PFSK-1 (cell line): ENCODE data around the gene KLHL3.

Experiments
- POLR2AphosphoS5 ChIP-seq: IDR thresholded peaks from 2 replicates; pipeline ENCODE4 v1.6.1; 2012; ENCODE audit warnings: low read depth, mild to moderate bottlenecking, control low read depth, low read length, moderate library complexity
- REST ChIP-seq, 2 experiments: IDR thresholded peaks; 2 replicates each; pipeline versions ENCODE4 v1.6.1 to v1.8.0; 2011 to 2012; ENCODE audit warnings: low read depth in 2 of 2, low read length in 2 of 2, control low read depth in 1 of 2, inconsistent platforms in 1 of 2, mild to moderate bottlenecking in 1 of 2, moderate library complexity in 1 of 2; ENCODE audit not compliant: insufficient read depth in 1 of 2
- SIN3A ChIP-seq: IDR thresholded peaks from 2 replicates; pipeline ENCODE4 v1.6.1; 2012; ENCODE audit warnings: mild to moderate bottlenecking, low read length, moderate library complexity, borderline replicate concordance; ENCODE audit not compliant: insufficient read depth
- TAF1 ChIP-seq: IDR thresholded peaks from 2 replicates; pipeline ENCODE4 v1.6.1; 2012; ENCODE audit warnings: low read length, control low read depth, borderline replicate concordance; ENCODE audit not compliant: insufficient read depth

GRCh38 chr5:137741718-137742117, 5.8 kb upstream of the KLHL3 start:
- no peak for TF ChIP-seq POLR2AphosphoS5
- no peak for TF ChIP-seq SIN3A
- TF ChIP-seq TAF1 = no peak
- no peak for TF ChIP-seq REST (IDR thresholded peaks at IDR 0.05; ENCODE audit: insufficient read depth in 1 of 2, low read depth in 2 of 2, low read length in 2 of 2)
